T-helper 9 cell (primary cell): Measurements from ENCODE around the gene TIMELESS.
"Not testable (repeated sequence)": the region's sequence is repeated elsewhere in the genome, so short reads cannot be mapped to it uniquely, and the experiment has no call there.

Experiments
- DNase-seq: peaks from one replicate; pipeline ENCODE4 v3.0.0-alpha.2; 2020

The TIMELESS gene

DNA sequence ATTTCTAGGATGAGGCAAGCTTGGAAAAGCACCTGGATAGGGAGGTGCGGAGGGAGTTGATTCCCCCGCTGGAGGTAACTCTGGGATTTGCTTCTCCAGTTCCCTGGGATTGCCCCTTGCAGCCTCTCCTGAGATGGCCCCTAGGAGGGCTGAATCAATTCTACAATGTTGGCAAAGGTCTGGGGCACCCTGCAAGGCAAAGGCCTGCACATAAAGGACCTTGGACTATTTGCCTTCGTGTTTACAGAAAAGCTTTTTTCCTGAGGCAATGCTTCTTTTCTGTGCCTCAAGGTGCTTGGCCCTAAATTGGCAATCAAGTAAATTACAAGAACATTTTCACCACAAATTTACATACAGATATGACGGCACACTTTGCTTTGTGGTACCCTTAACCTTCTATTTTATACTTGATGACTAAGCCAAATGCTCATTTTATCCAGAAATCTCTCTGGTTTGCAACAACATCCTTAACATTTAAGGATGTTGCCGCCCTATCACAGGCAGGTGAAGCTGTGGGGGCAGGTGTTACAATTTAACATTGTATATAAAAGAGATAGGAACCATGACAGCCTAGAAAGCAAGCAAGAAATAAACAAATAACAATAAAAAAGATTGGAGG lies 40.3 kb downstream of the TIMELESS start:
- no peak for DNase-seq

GRCh38 chr12:56404227-56404626 lies 45.0 kb downstream of the TIMELESS start:
- not testable (repeated sequence) for DNase-seq

DNA sequence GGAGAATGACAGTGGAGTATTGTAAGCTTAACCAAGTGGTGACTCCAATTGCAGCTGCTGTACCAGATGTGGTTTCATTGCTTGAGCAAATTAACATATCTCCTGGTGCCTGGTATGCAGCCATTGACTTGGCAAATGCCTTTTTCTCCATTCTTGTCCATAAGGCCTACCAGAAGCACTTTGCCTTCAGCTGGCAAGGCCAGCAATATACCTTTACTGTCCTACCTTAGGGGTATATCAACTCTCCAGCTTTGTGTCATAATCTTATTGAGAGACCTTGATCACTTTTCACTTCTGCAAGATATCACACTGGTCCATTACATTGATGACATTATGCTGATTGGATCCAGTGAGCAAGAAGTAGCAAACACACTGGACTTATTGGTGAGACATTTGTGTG lies 47.6 kb downstream of the TIMELESS start:
- not testable (repeated sequence) for DNase-seq

DNA sequence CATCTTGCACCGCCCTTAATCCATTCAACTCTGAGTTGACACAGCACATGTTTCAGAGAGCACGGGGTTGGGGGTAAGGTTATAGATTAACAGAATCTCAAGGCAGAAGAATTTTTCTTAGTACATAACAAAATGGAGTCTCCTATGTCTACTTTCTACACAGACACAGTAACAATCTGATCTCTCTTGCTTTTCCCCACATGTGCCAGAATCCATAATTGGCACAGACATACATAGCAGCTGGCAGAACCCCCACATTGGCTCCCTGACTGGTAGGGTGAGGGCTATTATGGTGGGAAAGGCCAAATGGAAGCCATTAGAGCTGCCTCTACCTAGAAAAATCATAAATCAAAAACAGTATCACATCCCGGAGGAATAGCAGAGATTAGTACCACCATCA lies 48.1 kb downstream of the TIMELESS start:
- not testable (repeated sequence) for DNase-seq

DNA sequence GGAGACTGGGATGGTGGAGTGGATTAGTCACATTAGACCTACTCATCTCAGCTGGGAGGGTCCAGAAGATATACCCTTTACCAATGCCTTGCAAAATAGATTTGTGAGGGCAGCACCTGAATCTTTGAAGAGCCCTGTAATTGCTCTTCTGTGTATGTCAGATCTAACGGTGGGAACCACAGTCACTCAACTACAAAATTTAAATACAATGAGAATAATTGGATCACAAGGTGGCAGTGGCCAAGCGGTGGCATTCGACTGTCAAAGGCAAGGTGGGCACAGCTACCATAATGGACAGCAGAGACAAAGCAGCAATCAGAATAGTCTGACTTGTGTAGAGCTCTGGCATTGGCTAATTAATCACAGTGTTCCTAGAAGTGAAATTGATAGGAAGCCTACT lies 49.8 kb downstream of the TIMELESS start:
- DNase-seq: not testable (repeated sequence)

DNA sequence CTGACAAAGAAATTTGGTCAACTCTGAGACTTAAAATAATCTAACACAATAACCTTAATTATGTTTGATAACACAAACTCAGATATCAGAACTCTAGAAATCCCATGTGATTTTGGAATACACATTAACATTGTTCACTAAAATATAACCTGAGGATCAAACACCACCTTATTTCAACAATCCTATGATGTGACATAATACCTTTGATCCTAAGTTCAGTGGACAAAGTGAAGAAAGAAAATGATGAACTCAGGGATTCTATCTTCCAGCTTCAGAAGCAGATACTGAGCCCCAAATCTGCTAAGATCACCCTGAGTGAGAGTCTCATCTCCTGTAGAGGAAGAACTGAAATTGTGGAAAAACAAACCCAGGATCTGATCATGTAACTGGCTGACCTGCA lies 50.9 kb downstream of the TIMELESS start:
- no peak for DNase-seq

GRCh38 chr12:56392331-56392730 lies 56.9 kb downstream of the TIMELESS start:
- DNase-seq: no peak

- DNase-seq: no peak
Measured at GRCh38 chr12:56391721-56392120, 57.5 kb downstream of the TIMELESS start.

DNA sequence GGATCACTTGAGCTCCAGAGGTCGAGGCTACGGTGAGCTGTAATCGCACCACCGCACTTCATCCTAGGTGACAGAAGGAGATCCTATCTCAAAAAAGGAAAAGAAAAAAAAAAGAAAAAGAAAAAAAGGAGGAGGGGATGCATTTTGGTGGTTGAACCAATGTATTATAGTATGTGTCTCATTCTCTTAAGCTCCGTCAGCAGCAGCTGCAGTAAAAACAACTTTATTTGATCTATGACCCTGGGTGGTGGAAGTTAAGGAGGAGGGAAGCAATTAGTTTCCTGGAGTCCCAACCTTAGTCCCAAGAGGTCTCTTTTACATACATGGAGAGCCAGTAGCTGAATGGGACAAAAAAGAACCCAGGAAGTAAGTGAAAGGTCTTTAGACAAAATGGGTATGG lies 59.8 kb downstream of the TIMELESS start:
- no peak for DNase-seq

GRCh38 chr12:56387152-56387736 lies 62.0 kb downstream of the TIMELESS start:
- DNase-seq: no peak

DNA sequence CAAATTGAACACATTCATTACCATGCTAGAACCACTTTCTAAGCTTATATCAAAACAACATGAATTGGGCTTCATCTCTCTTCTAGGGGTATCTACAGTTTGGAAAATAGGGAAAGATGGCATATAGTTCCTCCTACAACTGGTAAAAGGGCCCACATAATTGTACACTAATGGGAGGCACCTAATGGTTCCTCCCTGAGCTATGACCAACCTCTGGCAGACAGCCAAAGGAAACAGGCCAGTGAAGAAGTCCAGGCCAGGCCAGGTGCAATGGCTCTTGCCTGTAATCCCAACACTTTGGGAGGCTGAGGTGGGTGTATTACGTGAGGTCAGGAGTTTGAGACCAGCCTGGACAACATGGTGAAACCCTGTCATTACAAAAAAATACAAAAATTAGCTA lies 63.4 kb downstream of the TIMELESS start:
- DNase-seq: no peak

DNA sequence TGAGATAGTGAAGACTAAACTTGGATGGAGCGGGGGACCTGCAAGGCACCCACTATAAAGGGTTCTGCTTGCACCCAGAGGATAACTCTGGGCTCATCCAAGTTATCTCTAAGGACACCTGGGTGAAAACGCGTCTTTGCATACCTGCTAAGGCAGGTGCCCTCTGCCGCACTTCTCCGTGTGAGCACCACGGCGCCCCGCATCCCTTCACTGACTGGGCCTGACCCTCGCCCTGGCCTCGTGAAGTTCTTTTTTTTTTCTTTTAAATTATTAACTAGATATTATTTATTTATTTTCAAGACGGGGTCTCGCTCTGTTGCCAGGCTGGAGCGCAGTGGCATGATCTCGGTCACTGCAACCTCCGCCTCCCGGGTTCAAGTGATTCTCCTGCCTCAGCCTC lies 66.6 kb downstream of the TIMELESS start:
- no peak for DNase-seq

DNA sequence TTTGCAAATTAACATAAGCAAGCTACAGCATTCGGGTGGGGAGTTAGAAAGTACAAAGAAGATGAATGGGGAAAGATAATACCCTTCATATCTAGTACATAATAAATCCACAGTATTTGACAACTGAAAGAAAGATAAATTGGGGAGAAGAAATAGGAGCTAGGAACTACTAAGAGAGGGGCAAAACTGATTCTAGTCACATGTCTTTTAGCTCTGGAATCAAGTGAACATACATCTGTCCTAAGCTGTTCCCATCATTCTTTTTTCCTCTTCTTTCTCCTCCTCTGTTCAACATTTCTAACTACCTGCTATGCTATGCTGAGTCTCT lies 71.3 kb downstream of the TIMELESS start:
- DNase-seq: no peak

GRCh38 chr12:56377310-56377988 lies 71.8 kb downstream of the TIMELESS start:
- DNase-seq: no peak

DNA sequence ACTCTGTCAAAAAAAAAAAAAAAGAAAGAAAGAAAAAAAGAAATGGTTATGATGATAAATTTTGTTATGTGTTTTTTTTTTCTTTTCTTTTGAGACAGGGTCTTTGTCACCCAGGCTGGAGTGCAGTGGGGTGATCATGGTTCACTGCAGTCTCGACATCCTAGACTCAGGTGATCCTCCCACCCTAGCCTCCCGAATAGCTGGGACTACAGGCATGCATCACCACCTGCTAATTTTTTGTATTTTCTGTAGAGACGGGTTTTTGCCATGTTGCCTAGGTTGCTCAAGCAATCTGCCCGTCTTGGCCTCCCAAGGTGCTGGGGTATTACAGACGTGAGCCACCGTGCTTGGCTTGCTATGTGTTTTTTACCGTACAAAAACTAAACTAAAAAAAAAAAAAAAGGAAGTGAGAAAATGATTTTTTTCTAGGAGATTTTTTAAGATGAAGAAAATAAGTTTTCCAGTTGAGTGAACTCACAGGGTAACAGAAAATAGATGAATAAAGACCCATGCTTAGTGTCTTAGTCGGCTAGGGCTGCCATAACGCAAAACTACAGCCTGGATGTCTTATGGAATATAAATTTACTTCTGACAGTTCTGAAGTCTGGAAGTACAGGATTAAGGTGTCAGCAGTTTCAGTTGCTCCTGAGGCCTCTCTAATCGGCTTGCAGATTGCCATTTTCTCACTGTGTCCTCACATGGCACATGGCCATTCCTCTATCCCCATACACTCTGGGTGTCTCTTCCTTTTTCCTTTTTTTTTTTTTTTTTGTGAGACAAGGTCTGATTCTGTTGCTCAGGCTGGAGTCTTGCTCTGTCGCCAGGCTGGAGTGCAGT lies 73.4 kb downstream of the TIMELESS start:
- DNase-seq: no peak

- DNase-seq: no peak
Measured at GRCh38 chr12:56374726-56375597, 74.3 kb downstream of the TIMELESS start.

DNA sequence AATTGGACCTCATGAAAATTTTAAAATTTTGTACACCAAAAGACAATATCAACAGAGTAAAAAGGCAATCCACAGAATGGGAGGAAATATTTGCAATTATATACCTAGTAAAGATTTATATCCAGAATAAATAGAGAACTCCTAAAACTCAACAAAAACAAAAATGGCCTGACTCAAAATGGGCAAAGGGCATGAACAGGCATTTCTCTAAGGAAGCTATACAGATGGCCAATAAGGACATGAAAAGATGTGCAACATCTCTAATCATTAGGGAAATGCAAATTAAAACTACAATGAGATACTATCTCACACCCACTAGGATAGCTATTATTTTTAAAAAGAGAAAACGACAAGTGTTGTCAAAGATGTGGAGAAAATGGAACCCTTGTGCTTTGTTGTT lies 75.7 kb downstream of the TIMELESS start:
- no peak for DNase-seq

DNA sequence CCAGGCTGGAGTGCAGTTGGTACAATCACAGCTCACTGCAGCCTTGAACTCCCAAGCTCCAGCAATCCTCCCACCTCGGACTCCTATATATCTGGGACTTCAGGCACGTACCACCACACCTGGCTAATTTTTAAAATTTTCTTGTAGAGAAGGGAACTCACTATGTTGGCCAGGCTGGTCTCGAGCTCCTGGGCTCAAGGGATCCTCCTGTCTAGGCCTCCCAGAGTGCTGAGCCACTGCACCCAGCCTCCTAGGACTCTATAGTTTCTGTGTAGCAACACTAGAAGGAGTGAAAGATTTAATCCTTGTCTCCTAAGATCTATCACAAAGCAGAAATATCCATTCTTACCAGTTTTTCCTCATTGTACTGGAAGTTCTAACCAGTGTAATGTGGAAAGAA lies 82.3 kb downstream of the TIMELESS start:
- DNase-seq: no peak
